ENCODE data around the gene PCDH15.
"Not testable (repeated sequence)": the region's sequence is repeated elsewhere in the genome, so short reads cannot be mapped to it uniquely, and the experiment has no call there.

The PCDH15 gene

GRCh38 chr10:53977267-53977666 is 823.8 kb downstream of the PCDH15 start:
- no peak for DNase-seq (ENCODE audit: extremely low spot score)
- ChIA-PET POLR2A (no interaction called here), CTCF (no interaction called here)
- TF ChIP-seq FOXA1 (IDR thresholded peaks at IDR 0.05) (no peak), ZNF384 (IDR thresholded peaks at IDR 0.05) (no peak), TARDBP (IDR thresholded peaks at IDR 0.05) (no peak), FOXK2 (IDR thresholded peaks at IDR 0.05) (no peak), NFRKB (IDR thresholded peaks at IDR 0.05) (no peak), CTBP1 (IDR thresholded peaks at IDR 0.05; ENCODE audit: borderline replicate concordance) (no peak), ARNT (IDR thresholded peaks at IDR 0.05) (no peak), L3MBTL2 (conservative IDR thresholded peaks at IDR 0.05) (no peak), LEF1 (IDR thresholded peaks at IDR 0.05; ENCODE audit: borderline replicate concordance) (no peak), FOXM1 (IDR thresholded peaks at IDR 0.05; ENCODE audit: borderline replicate concordance) (no peak), BHLHE40 (IDR thresholded peaks at IDR 0.05; ENCODE audit: borderline replicate concordance) (no peak), HDGF (IDR thresholded peaks at IDR 0.05; ENCODE audit: borderline replicate concordance) (no peak), SP1 (IDR thresholded peaks at IDR 0.05) (no peak), PKNOX1 (IDR thresholded peaks at IDR 0.05) (no peak), SUZ12 (IDR thresholded peaks at IDR 0.05) (no peak), ELF4 (IDR thresholded peaks at IDR 0.05) (no peak)

- ChIA-PET CTCF (no interaction called here), POLR2A (no interaction called here)
- DNase-seq (ENCODE audit: extremely low spot score), result no peak
- TF ChIP-seq BHLHE40 (IDR thresholded peaks at IDR 0.05; ENCODE audit: borderline replicate concordance) (no peak), SUZ12 (IDR thresholded peaks at IDR 0.05) (no peak), L3MBTL2 (conservative IDR thresholded peaks at IDR 0.05) (no peak), CTBP1 (IDR thresholded peaks at IDR 0.05; ENCODE audit: borderline replicate concordance) (no peak)
Observed at GRCh38 chr10:53957401-53957800, 843.6 kb downstream of the PCDH15 start.

- ChIA-PET CTCF (no interaction called here), POLR2A (no interaction called here)
- no peak for TF ChIP-seq PKNOX1 (IDR thresholded peaks at IDR 0.05)
- TF ChIP-seq TARDBP (IDR thresholded peaks at IDR 0.05), result no peak
- TF ChIP-seq SP1 (IDR thresholded peaks at IDR 0.05), result no peak
- TF ChIP-seq LEF1 (IDR thresholded peaks at IDR 0.05; ENCODE audit: borderline replicate concordance), result no peak
- no peak for TF ChIP-seq HDGF (IDR thresholded peaks at IDR 0.05; ENCODE audit: borderline replicate concordance)
- no peak for TF ChIP-seq FOXA1 (IDR thresholded peaks at IDR 0.05)
- TF ChIP-seq ELF4 (IDR thresholded peaks at IDR 0.05), result no peak
- no peak for TF ChIP-seq SUZ12 (IDR thresholded peaks at IDR 0.05)
- TF ChIP-seq FOXM1 (IDR thresholded peaks at IDR 0.05; ENCODE audit: borderline replicate concordance), result no peak
- TF ChIP-seq FOXK2 (IDR thresholded peaks at IDR 0.05), result no peak
- no peak for TF ChIP-seq CTBP1 (IDR thresholded peaks at IDR 0.05; ENCODE audit: borderline replicate concordance)
- no peak for DNase-seq (ENCODE audit: extremely low spot score)
Observed at GRCh38 chr10:53955091-53955490, 845.9 kb downstream of the PCDH15 start.

- ChIA-PET CTCF (no interaction called here), POLR2A (interaction anchor here (0.7 kb wide), 1 partner anchor 10 kb away, joined by 3 read pairs; no protein-coding TSS in a partner anchor)
- no peak for TF ChIP-seq TARDBP (IDR thresholded peaks at IDR 0.05)
- TF ChIP-seq BHLHE40 (IDR thresholded peaks at IDR 0.05; ENCODE audit: borderline replicate concordance), result no peak
- no peak for TF ChIP-seq FOXM1 (IDR thresholded peaks at IDR 0.05; ENCODE audit: borderline replicate concordance)
- TF ChIP-seq FOXK2 (IDR thresholded peaks at IDR 0.05), result no peak
- TF ChIP-seq ZNF384 (IDR thresholded peaks at IDR 0.05), result no peak
Observed at GRCh38 chr10:53952698-53953630, 848.1 kb downstream of the PCDH15 start.

GRCh38 chr10:53939654-53940053 is 861.4 kb downstream of the PCDH15 start:
- POLR2A ChIA-PET, result no interaction called here
- DNase-seq (ENCODE audit: extremely low spot score), result no peak
- TF ChIP-seq FOXK2 (IDR thresholded peaks at IDR 0.05), result no peak
- TF ChIP-seq FOXM1 (IDR thresholded peaks at IDR 0.05; ENCODE audit: borderline replicate concordance), result no peak
- TF ChIP-seq ZNF384 (IDR thresholded peaks at IDR 0.05), result no peak
- TF ChIP-seq PKNOX1 (IDR thresholded peaks at IDR 0.05), result no peak
- TF ChIP-seq SUZ12 (IDR thresholded peaks at IDR 0.05), result no peak
- no peak for TF ChIP-seq FOXA1 (IDR thresholded peaks at IDR 0.05)
- no peak for TF ChIP-seq BHLHE40 (IDR thresholded peaks at IDR 0.05; ENCODE audit: borderline replicate concordance)
- no peak for TF ChIP-seq HDGF (IDR thresholded peaks at IDR 0.05; ENCODE audit: borderline replicate concordance)
- TF ChIP-seq NFRKB (IDR thresholded peaks at IDR 0.05), result no peak
- TF ChIP-seq CTBP1 (IDR thresholded peaks at IDR 0.05; ENCODE audit: borderline replicate concordance), result no peak
- no peak for TF ChIP-seq L3MBTL2 (conservative IDR thresholded peaks at IDR 0.05)
- no peak for TF ChIP-seq TARDBP (IDR thresholded peaks at IDR 0.05)
- no peak for TF ChIP-seq LEF1 (IDR thresholded peaks at IDR 0.05; ENCODE audit: borderline replicate concordance)
- CTCF ChIA-PET, result interaction anchor here (0.7 kb wide), 1 partner anchor 850 kb away, joined by 3 read pairs; no protein-coding TSS in a partner anchor

More at GRCh38 chr10:53952698-53953630, 848.1 kb downstream of the PCDH15 start:
- no peak for DNase-seq (ENCODE audit: extremely low spot score)

GRCh38 chr10:53930648-53931047 is 870.4 kb downstream of the PCDH15 start:
- CTCF ChIA-PET, result no interaction called here
- TF ChIP-seq FOXA1 (IDR thresholded peaks at IDR 0.05) (no peak), PKNOX1 (IDR thresholded peaks at IDR 0.05) (no peak), NFRKB (IDR thresholded peaks at IDR 0.05) (no peak), BHLHE40 (IDR thresholded peaks at IDR 0.05; ENCODE audit: borderline replicate concordance) (no peak), FOXM1 (IDR thresholded peaks at IDR 0.05; ENCODE audit: borderline replicate concordance) (no peak), ARNT (IDR thresholded peaks at IDR 0.05) (no peak), ZNF384 (IDR thresholded peaks at IDR 0.05) (no peak), L3MBTL2 (conservative IDR thresholded peaks at IDR 0.05) (no peak), TARDBP (IDR thresholded peaks at IDR 0.05) (no peak), CTBP1 (IDR thresholded peaks at IDR 0.05; ENCODE audit: borderline replicate concordance) (no peak), FOXK2 (IDR thresholded peaks at IDR 0.05) (no peak), HDGF (IDR thresholded peaks at IDR 0.05; ENCODE audit: borderline replicate concordance) (no peak), SP1 (IDR thresholded peaks at IDR 0.05) (no peak), SUZ12 (IDR thresholded peaks at IDR 0.05) (no peak), ELF4 (IDR thresholded peaks at IDR 0.05) (no peak), LEF1 (IDR thresholded peaks at IDR 0.05; ENCODE audit: borderline replicate concordance) (no peak)
- no peak for DNase-seq (ENCODE audit: extremely low spot score)
- POLR2A ChIA-PET, result no interaction called here

- CTCF ChIA-PET; DNase-seq (ENCODE audit: extremely low spot score); POLR2A ChIA-PET: not testable (repeated sequence)
Observed at GRCh38 chr10:53924051-53924700, 876.9 kb downstream of the PCDH15 start.

Measured in HEK293T (cell line).